ENCODE results near the gene FUBP3.

The FUBP3 gene

GRCh38 chr9:130634191-130634768 lies 54.9 kb downstream of the FUBP3 start:
- no peak for DNase-seq (ENCODE audit: low spot score)

GRCh38 chr9:130634801-130635200 lies 55.4 kb downstream of the FUBP3 start:
- no peak for DNase-seq (ENCODE audit: low spot score)

GRCh38 chr9:130635306-130635705 lies 55.9 kb downstream of the FUBP3 start:
- no peak for DNase-seq (ENCODE audit: low spot score)

- DNase-seq (ENCODE audit: low spot score): no peak
These were observed 56.6 kb downstream of the FUBP3 start for GRCh38 chr9:130635721-130636647.

- no peak for DNase-seq (ENCODE audit: low spot score)
These were observed 57.3 kb downstream of the FUBP3 start for GRCh38 chr9:130636648-130637020.

GRCh38 chr9:130638284-130639123 lies 59.1 kb downstream of the FUBP3 start:
- no peak for DNase-seq (ENCODE audit: low spot score)

- DNase-seq (ENCODE audit: low spot score): no peak
These were observed 59.9 kb downstream of the FUBP3 start for GRCh38 chr9:130639124-130639765.

- DNase-seq (ENCODE audit: low spot score): no peak
These were observed 60.6 kb downstream of the FUBP3 start for GRCh38 chr9:130639866-130640555.

GRCh38 chr9:130640681-130641080 lies 61.3 kb downstream of the FUBP3 start:
- no peak for DNase-seq (ENCODE audit: low spot score)

- DNase-seq (ENCODE audit: low spot score): no peak
These were observed 63.5 kb downstream of the FUBP3 start for GRCh38 chr9:130642926-130643325.

GRCh38 chr9:130651221-130651620 lies 71.8 kb downstream of the FUBP3 start:
- no peak for DNase-seq (ENCODE audit: low spot score)

GRCh38 chr9:130651752-130652151 lies 72.4 kb downstream of the FUBP3 start:
- no peak for DNase-seq (ENCODE audit: low spot score)

GRCh38 chr9:130654879-130655278 lies 75.5 kb downstream of the FUBP3 start:
- no peak for DNase-seq (ENCODE audit: low spot score)

- no peak for DNase-seq (ENCODE audit: low spot score)
These were observed 79.7 kb downstream of the FUBP3 start for GRCh38 chr9:130658893-130659698.

- no peak for DNase-seq (ENCODE audit: low spot score)
These were observed 80.4 kb downstream of the FUBP3 start for GRCh38 chr9:130659699-130660248.

- DNase-seq (ENCODE audit: low spot score): no peak
These were observed 80.9 kb downstream of the FUBP3 start for GRCh38 chr9:130660326-130660682.

GRCh38 chr9:130660683-130661450 lies 81.5 kb downstream of the FUBP3 start:
- DNase-seq (ENCODE audit: low spot score): no peak

- no peak for DNase-seq (ENCODE audit: low spot score)
These were observed 82.2 kb downstream of the FUBP3 start for GRCh38 chr9:130661451-130662098.
